T-helper 17 cell (primary cell): ENCODE data around the gene CHERP. TPM values are rescaled to one million over a fixed set of nuclear protein-coding genes. Genes with fewer than 3 reads are reported as not detected.
"Not testable (repeated sequence)": the region's sequence is repeated elsewhere in the genome, so short reads cannot be mapped to it uniquely, and the experiment has no call there.

ENCODE experiments used
- ATAC-seq: fragments of 150-1000 bp; cut with Tn5 transposase; 2 replicates; pipeline ENCODE4 v1.10.0; 2021; ENCODE audit warnings: mild to moderate bottlenecking, moderate library complexity
- DNase-seq, 3 donors: peaks; one replicate each; pipeline versions ENCODE4 v3.0.0 to v3.0.0-alpha.2; 2020 to 2021
- H3K9me3 ChIP-seq: one replicate; pipeline ENCODE4 v1.7.0; 2013; ENCODE audit warnings: low read length, mild to moderate bottlenecking; ENCODE audit not compliant: control insufficient read depth, poor library complexity, severe bottlenecking
- H3K27ac Mint-ChIP-seq: one replicate; pipeline ENCODE4 v1.8.0; 2022; ENCODE audit warnings: mild to moderate bottlenecking, moderate library complexity, mixed read lengths
- H3K27me3 Mint-ChIP-seq: one replicate; pipeline ENCODE4 v1.8.0; 2022; ENCODE audit warnings: mixed read lengths
- H3K36me3 Mint-ChIP-seq: one replicate; pipeline ENCODE4 v1.8.0; 2022; ENCODE audit warnings: low read depth, mixed read lengths
- H3K4me1 Mint-ChIP-seq: one replicate; pipeline ENCODE4 v1.8.0; 2022; ENCODE audit warnings: mild to moderate bottlenecking, mixed read lengths
- H3K4me3 Mint-ChIP-seq: one replicate; pipeline ENCODE4 v1.8.0; 2022; ENCODE audit warnings: mild to moderate bottlenecking, moderate library complexity, mixed read lengths
- total RNA-seq, 4 donors: library from RNA in 2 of 4; stranded (reverse) in 2 of 4; gene quantifications; one replicate each; pipeline ENCODE4 v1.2.3 and lab custom pipeline; 2022 to 2026

CHERP gene
- total RNA-seq, 2 donors from 2014 or later = 50.1 to 63.7 TPM

- no peaks in the 10 kb centered on the region for H3K9me3 ChIP-seq
- Mint-ChIP-seq H3K27me3 (no peaks in the 10 kb centered on the region), H3K4me3 (peak overlapping the region; percentile 56), H3K4me1 (peaks cover 26% of the 10 kb centered on the region), H3K27ac (no peak overlapping the region), H3K36me3 (no peaks in the 10 kb centered on the region)
- DNase-seq (no peak), ATAC-seq (no peak)
Measured at GRCh38 chr19:16544473-16545231, 2.4 kb upstream of the CHERP start.

GRCh38 chr19:16543734-16544133 is 1.5 kb upstream of the CHERP start:
- H3K36me3 Mint-ChIP-seq, ATAC-seq, H3K27me3 Mint-ChIP-seq, DNase-seq, H3K9me3 ChIP-seq: not testable (repeated sequence)
- peak overlapping the region; percentile 93 for H3K27ac Mint-ChIP-seq
- peak overlapping the region; percentile 97 for H3K4me3 Mint-ChIP-seq
- peaks cover 28% of the 10 kb centered on the region for H3K4me1 Mint-ChIP-seq

- Mint-ChIP-seq H3K36me3 (peaks cover 3% of the 10 kb centered on the region), H3K27ac (peak overlapping the region; percentile 93), H3K4me1 (peaks cover 33% of the 10 kb centered on the region), H3K4me3 (peak overlapping the region; percentile 97), H3K27me3 (no peaks in the 10 kb centered on the region)
- DNase-seq = no peak
- ATAC-seq = peak; percentile 13
- H3K9me3 ChIP-seq = no peaks in the 10 kb centered on the region
Measured at GRCh38 chr19:16542910-16543472, 754 bp upstream of the CHERP start.

- DNase-seq (no peak), ATAC-seq (peak; percentile 4)
- Mint-ChIP-seq H3K27ac (peak overlapping the region; percentile 93), H3K4me3 (peak overlapping the region; percentile 89), H3K4me1 (peaks cover 39% of the 10 kb centered on the region), H3K36me3 (peaks cover 3% of the 10 kb centered on the region), H3K27me3 (no peaks in the 10 kb centered on the region)
- H3K9me3 ChIP-seq = no peaks in the 10 kb centered on the region
Measured at GRCh38 chr19:16541526-16542044, 652 bp downstream of the CHERP start.

GRCh38 chr19:16540948-16541347 is 1.3 kb downstream of the CHERP start:
- DNase-seq (no peak), ATAC-seq (no peak)
- H3K27me3 Mint-ChIP-seq = no peaks in the 10 kb centered on the region
- H3K36me3 Mint-ChIP-seq = peaks cover 3% of the 10 kb centered on the region
- H3K27ac Mint-ChIP-seq = peak overlapping the region; percentile 93
- H3K9me3 ChIP-seq = no peaks in the 10 kb centered on the region
- H3K4me3 Mint-ChIP-seq = peak overlapping the region; percentile 89
- peaks cover 41% of the 10 kb centered on the region for H3K4me1 Mint-ChIP-seq

- no peaks in the 10 kb centered on the region for H3K9me3 ChIP-seq
- H3K27me3 Mint-ChIP-seq = no peaks in the 10 kb centered on the region
- H3K4me3 Mint-ChIP-seq = no peak overlapping the region
- peaks cover 5% of the 10 kb centered on the region for H3K36me3 Mint-ChIP-seq
- DNase-seq (no peak), ATAC-seq (no peak)
- H3K4me1 Mint-ChIP-seq = peaks cover 27% of the 10 kb centered on the region
- peak overlapping the region; percentile 67 for H3K27ac Mint-ChIP-seq
Measured at GRCh38 chr19:16537111-16537510, 5.1 kb downstream of the CHERP start.

- ATAC-seq (no peak), DNase-seq (no peak)
- H3K27me3 Mint-ChIP-seq = no peaks in the 10 kb centered on the region
- H3K36me3 Mint-ChIP-seq = peaks cover 5% of the 10 kb centered on the region
- peak overlapping the region; percentile 67 for H3K27ac Mint-ChIP-seq
- peaks cover 26% of the 10 kb centered on the region for H3K4me1 Mint-ChIP-seq
- H3K4me3 Mint-ChIP-seq = no peak overlapping the region
- H3K9me3 ChIP-seq = no peaks in the 10 kb centered on the region
Measured at GRCh38 chr19:16536130-16536529, 6.1 kb downstream of the CHERP start.

- Mint-ChIP-seq H3K36me3 (peaks cover 5% of the 10 kb centered on the region), H3K4me1 (peaks cover 26% of the 10 kb centered on the region)
Measured at GRCh38 chr19:16535381-16535780, 6.9 kb downstream of the CHERP start.

GRCh38 chr19:16532440-16533234 is 9.6 kb downstream of the CHERP start:
- H3K4me1 Mint-ChIP-seq = peaks cover 12% of the 10 kb centered on the region
- no peak overlapping the region for H3K27ac Mint-ChIP-seq
- DNase-seq (no peak), ATAC-seq (no peak)
- H3K4me3 Mint-ChIP-seq = no peak overlapping the region
- no peaks in the 10 kb centered on the region for H3K27me3 Mint-ChIP-seq
- no peaks in the 10 kb centered on the region for H3K9me3 ChIP-seq
- H3K36me3 Mint-ChIP-seq = peaks cover 6% of the 10 kb centered on the region

More at GRCh38 chr19:16535381-16535780, 6.9 kb downstream of the CHERP start:
- no peak for ATAC-seq
- no peak overlapping the region for H3K4me3 Mint-ChIP-seq
- no peaks in the 10 kb centered on the region for H3K27me3 Mint-ChIP-seq
- no peak for DNase-seq
- no peak overlapping the region for H3K27ac Mint-ChIP-seq
- H3K9me3 ChIP-seq = no peaks in the 10 kb centered on the region

- DNase-seq (no peak), ATAC-seq (no peak)
- Mint-ChIP-seq H3K27me3 (no peaks in the 10 kb centered on the region), H3K4me1 (peaks cover 8% of the 10 kb centered on the region), H3K4me3 (no peak overlapping the region), H3K36me3 (peaks cover 7% of the 10 kb centered on the region), H3K27ac (no peak overlapping the region)
- H3K9me3 ChIP-seq = no peaks in the 10 kb centered on the region
Measured at GRCh38 chr19:16531380-16531669, 10.9 kb downstream of the CHERP start.

GRCh38 chr19:16530540-16531379 is 11.5 kb downstream of the CHERP start:
- H3K4me1 Mint-ChIP-seq = peaks cover 4% of the 10 kb centered on the region
- H3K36me3 Mint-ChIP-seq = peaks cover 7% of the 10 kb centered on the region
- ATAC-seq (no peak), DNase-seq (no peak)
- no peak overlapping the region for H3K4me3 Mint-ChIP-seq
- no peak overlapping the region for H3K27ac Mint-ChIP-seq
- H3K27me3 Mint-ChIP-seq = no peaks in the 10 kb centered on the region
- H3K9me3 ChIP-seq = no peaks in the 10 kb centered on the region

- H3K27ac Mint-ChIP-seq = no peak overlapping the region
- no peaks in the 10 kb centered on the region for H3K27me3 Mint-ChIP-seq
- H3K4me1 Mint-ChIP-seq = peaks cover 4% of the 10 kb centered on the region
- no peak overlapping the region for H3K4me3 Mint-ChIP-seq
- H3K36me3 Mint-ChIP-seq = peaks cover 7% of the 10 kb centered on the region
- ATAC-seq (no peak), DNase-seq (no peak)
- no peaks in the 10 kb centered on the region for H3K9me3 ChIP-seq
Measured at GRCh38 chr19:16529466-16530144, 12.6 kb downstream of the CHERP start.
